IMR-90 (cell line): ENCODE results near the gene CGN. TPM values are rescaled to one million over a fixed set of nuclear protein-coding genes. Genes with fewer than 3 reads are reported as not detected.

Experiments used
- ATAC-seq: fragments of 200-7000 bp; cut with Tn5 transposase; 2 replicates; pipeline ENCODE4 v1.9.1; 2020; ENCODE audit warnings: low read depth, mild to moderate bottlenecking, moderate library complexity
- BruUV-seq: library from RNA; stranded (reverse); fragments of 400-500 nt; replicated peaks from 2 replicates; lab custom pipeline; 2021; lab: Mats Ljungman, UMichigan
- CTCF ChIA-PET: fragments of 300-600 bp; formaldehyde crosslinking; extraction: SDS; loops from one replicate; lab custom pipeline; 2021; ENCODE audit warnings: antibody characterized with exemption; lab: Yijun Ruan, JAX
- POLR2A ChIA-PET: fragments of 300-600 bp; sonication (Branson Sonifier 250); formaldehyde crosslinking; loops from one replicate; lab custom pipeline; 2022; ENCODE audit warnings: antibody characterized with exemption; ENCODE audit not compliant: unreplicated experiment; lab: Charles Lee
- DNase-seq: peaks from one replicate; pipeline ENCODE4 v3.0.0; 2013
- H2AFZ ChIP-seq: replicated peaks from 2 replicates; pipeline ENCODE3; 2013; ENCODE audit warnings: low read length, mild to moderate bottlenecking; ENCODE audit not compliant: poor library complexity
- H2AK5ac ChIP-seq: 2 replicates; pipeline ENCODE4 v1.6.1; 2013; ENCODE audit warnings: low read depth, low read length, inconsistent platforms
- H2AK9ac ChIP-seq: replicated peaks from 2 replicates; pipeline ENCODE3; 2013; ENCODE audit warnings: mild to moderate bottlenecking, low read depth, low read length, moderate library complexity; ENCODE audit not compliant: poor library complexity
- H2BK120ac ChIP-seq: 2 replicates; pipeline ENCODE4 v1.6.1; 2013; ENCODE audit warnings: low read depth, low read length, inconsistent platforms
- H2BK15ac ChIP-seq: 3 replicates; pipeline ENCODE4 v1.6.1; 2013; ENCODE audit warnings: low read depth, low read length, inconsistent platforms
- H2BK20ac ChIP-seq: 2 replicates; pipeline ENCODE4 v1.6.1; 2013; ENCODE audit warnings: low read depth, mild to moderate bottlenecking, inconsistent platforms, low read length, moderate library complexity
- H2BK5ac ChIP-seq: 2 replicates; pipeline ENCODE4 v1.6.1; 2013; ENCODE audit warnings: mild to moderate bottlenecking, low read depth, low read length, inconsistent platforms; ENCODE audit not compliant: poor library complexity, severe bottlenecking
- H3K14ac ChIP-seq: replicated peaks from 2 replicates; pipeline ENCODE4 v1.6.1; 2013; ENCODE audit warnings: low read depth, low read length, inconsistent platforms
- H3K18ac ChIP-seq: 2 replicates; pipeline ENCODE4 v1.6.1; 2013; ENCODE audit warnings: low read depth, low read length, control low read depth
- H3K23ac ChIP-seq: 2 replicates; pipeline ENCODE4 v1.6.1; 2013; ENCODE audit warnings: low read depth, low read length, inconsistent platforms
- H3K27ac ChIP-seq: 2 replicates; pipeline ENCODE4 v1.5.1; 2013; ENCODE audit warnings: mild to moderate bottlenecking, control low read depth, low read length; ENCODE audit not compliant: insufficient read depth
- H3K27me3 ChIP-seq: 2 replicates; pipeline ENCODE4 v1.6.1; 2013; ENCODE audit warnings: low read length; ENCODE audit not compliant: control insufficient read depth, insufficient read depth
- H3K36me3 ChIP-seq: 2 replicates; pipeline ENCODE4 v1.6.1; 2013; ENCODE audit warnings: low read length, mixed read lengths; ENCODE audit not compliant: control insufficient read depth, insufficient read depth
- H3K4ac ChIP-seq: 2 replicates; pipeline ENCODE4 v1.6.1; 2013; ENCODE audit warnings: low read depth, low read length, inconsistent platforms
- H3K4me1 ChIP-seq: 2 replicates; pipeline ENCODE4 v1.6.1; 2013; ENCODE audit warnings: low read length, mixed read lengths; ENCODE audit not compliant: control insufficient read depth, insufficient read depth
- H3K4me2 ChIP-seq: 2 replicates; pipeline ENCODE4 v1.6.1; 2013; ENCODE audit warnings: low read depth, mild to moderate bottlenecking, control low read depth, low read length, moderate library complexity
- H3K4me3 ChIP-seq: 2 replicates; pipeline ENCODE4 v1.5.1; 2013; ENCODE audit warnings: low read depth, mild to moderate bottlenecking, control low read depth, low read length, moderate library complexity; ENCODE audit not compliant: insufficient read depth
- H3K56ac ChIP-seq: 2 replicates; pipeline ENCODE4 v1.6.1; 2013; ENCODE audit warnings: low read length, inconsistent platforms; ENCODE audit not compliant: insufficient read depth; ENCODE audit errors: extremely low read depth
- H3K79me1 ChIP-seq, 2 experiments: 2 replicates each; pipeline ENCODE4 v1.6.1; 2013; ENCODE audit warnings: low read length in 2 of 2, inconsistent platforms in 1 of 2, low read depth in 1 of 2
- H3K9ac ChIP-seq: 2 replicates; pipeline ENCODE4 v1.6.1; 2013; ENCODE audit warnings: low read depth, low read length, control low read depth
- H3K9me1 ChIP-seq: 2 replicates; pipeline ENCODE4 v1.6.1; 2013; ENCODE audit warnings: low read length, inconsistent platforms; ENCODE audit not compliant: insufficient read depth
- H3K9me3 ChIP-seq: 2 replicates; pipeline ENCODE4 v1.6.1; 2013; ENCODE audit warnings: low read length; ENCODE audit not compliant: control insufficient read depth, insufficient read depth
- H4K20me1 ChIP-seq: 2 replicates; pipeline ENCODE4 v1.6.1; 2013; ENCODE audit warnings: low read length, inconsistent platforms; ENCODE audit not compliant: insufficient read depth
- H4K5ac ChIP-seq: 2 replicates; pipeline ENCODE4 v1.6.1; 2013; ENCODE audit warnings: mild to moderate bottlenecking, low read depth, low read length, control low read depth
- H4K8ac ChIP-seq, 2 experiments: 2 replicates each; pipeline ENCODE4 v1.6.1; 2013; ENCODE audit warnings: low read depth in 2 of 2, low read length in 2 of 2, control low read depth in 1 of 2, inconsistent platforms in 1 of 2
- H4K91ac ChIP-seq: 2 replicates; pipeline ENCODE4 v1.6.1; 2013; ENCODE audit warnings: low read depth, low read length, inconsistent platforms; ENCODE audit not compliant: insufficient read depth
- BHLHE40 ChIP-seq: fragments of 150-350 bp; IDR thresholded peaks from 2 replicates; pipeline ENCODE4 v1.6.1; 2016; ENCODE audit warnings: mild to moderate bottlenecking, low read depth, low read length
- CEBPB ChIP-seq: IDR thresholded peaks from 2 replicates; pipeline ENCODE4 v1.6.1; 2012; ENCODE audit warnings: low read depth, low read length, improper control_type of control experiment
- FOS ChIP-seq: fragments of 150-350 bp; IDR thresholded peaks from 2 replicates; pipeline ENCODE4 v1.6.1; 2016; ENCODE audit warnings: low read depth, low read length
- MAZ ChIP-seq: IDR thresholded peaks from 2 replicates; pipeline ENCODE4 v1.6.1; 2012; ENCODE audit warnings: low read depth, mild to moderate bottlenecking, low read length, improper control_type of control experiment, moderate library complexity, borderline replicate concordance
- RFX5 ChIP-seq: IDR thresholded peaks from 2 replicates; pipeline ENCODE4 v1.8.0; 2012; ENCODE audit warnings: low read depth, mild to moderate bottlenecking, low read length, moderate library complexity
- WGBS, 2 experiments: methylation state at CpG; one replicate each; pipeline versions ENCODE4 v1.1.5 to v1.1.7; 2013; ENCODE audit warnings: missing lambda C conversion rate in 2 of 2; ENCODE audit not compliant: insufficient read length in 1 of 2; ENCODE audit errors: extremely low coverage in 2 of 2; 5-methylcytosine and 5-hydroxymethylcytosine counted together
- dilution Hi-C: fragments of 300-500 bp; cut with HindIII; formaldehyde crosslinking; loops from one replicate; pipeline ENCODE4 v1.14.3; 2018; ENCODE audit warnings: low sequenced_read_pairs; ENCODE audit not compliant: unreplicated experiment
- in situ Hi-C: fragments of 300-500 bp; cut with MboI; formaldehyde crosslinking; loops from 3 replicates; pipeline ENCODE4 v1.14.3; 2019; ENCODE audit warnings: low sequenced_read_pairs, inconsistent platforms, mixed read lengths
- intact Hi-C: fragments of 100-400 bp; cut with micrococcal nuclease; formaldehyde crosslinking; loops from 2 replicates; pipeline ENCODE4 v1.10.0; 2022
- polyA plus RNA-seq, 3 experiments: library from polyadenylated mRNA; depleted of rRNA; stranded (reverse); fragments of >200 nt; gene quantifications; 2 replicates each; pipeline ENCODE4 v1.2.3, GENCODE V29; 2012; ENCODE audit warnings: low replicate concordance in 1 of 3
- total RNA-seq: library from RNA; depleted of rRNA; stranded (reverse); fragments of >200 nt; gene quantifications from 2 replicates; pipeline ENCODE4 v1.2.3, GENCODE V29; 2012

Gene CGN
- total and polyA plus RNA-seq, 2 of the 4 experiments (the other 2 are of a cell fraction), result 0.34 to 0.36 TPM

GRCh38 chr1:151502859-151503780 lies 8.1 kb upstream of the CGN start (continued):
- TF ChIP-seq RFX5 (no peak), MAZ (no peak)

GRCh38 chr1:151504252-151504651 lies 6.9 kb upstream of the CGN start:
- Histone ChIP-seq H3K18ac (no peak overlapping the region), H2AK5ac (no peak overlapping the region), H3K36me3 (no peaks in the 10 kb centered on the region), H4K8ac (no peak overlapping the region), H3K14ac (no peak overlapping the region), H3K9me3 (no peaks in the 10 kb centered on the region), H3K27ac (no peak overlapping the region), H3K4me1 (peaks cover 1% of the 10 kb centered on the region; the same call in 1 of the 2 replicates), H4K91ac (no peak overlapping the region), H3K9ac (no peak overlapping the region), H2BK20ac (no peak overlapping the region), H2AFZ (no peak overlapping the region), H2BK120ac (no peak overlapping the region), H3K4me3 (no peak overlapping the region), H3K4me2 (no peak overlapping the region), H3K4ac (no peak overlapping the region), H3K56ac (no peak overlapping the region), H4K5ac (no peak overlapping the region), H2BK5ac (no peak overlapping the region), H3K9me1 (no peaks in the 10 kb centered on the region; the same call in 1 of the 2 replicates), H2BK15ac (no peak overlapping the region), H2AK9ac (no peak overlapping the region), H3K23ac (no peak overlapping the region), H3K79me1 (no peaks in the 10 kb centered on the region), H3K27me3 (peaks cover 17% of the 10 kb centered on the region; the same call in 1 of the 2 replicates), H4K20me1 (no peaks in the 10 kb centered on the region)
- TF ChIP-seq FOS (no peak), CEBPB (no peak), BHLHE40 (peak; percentile 84)
- in situ Hi-C loops, result no loop called here
- ChIA-PET CTCF (no interaction called here), POLR2A (no interaction called here)
- dilution Hi-C loops, result no loop called here
- intact Hi-C loops, result no loop called here
- no CpG with 5 or more reads among the region's 3 CpGs for WGBS, 2 experiments
- no peak for DNase-seq
- BruUV-seq, result no TSS peak
- ATAC-seq, result no peak
